CD4-positive, alpha-beta T cell treated with Interleukin-1 beta for 1 hour (primary cell): Measurements from ENCODE around the gene PRH1.

ENCODE experiments used
- DNase-seq, 2 donors: peaks; one replicate each; pipeline ENCODE4 v3.0.0-alpha.2; 2020 to 2022

Gene PRH1

DNA sequence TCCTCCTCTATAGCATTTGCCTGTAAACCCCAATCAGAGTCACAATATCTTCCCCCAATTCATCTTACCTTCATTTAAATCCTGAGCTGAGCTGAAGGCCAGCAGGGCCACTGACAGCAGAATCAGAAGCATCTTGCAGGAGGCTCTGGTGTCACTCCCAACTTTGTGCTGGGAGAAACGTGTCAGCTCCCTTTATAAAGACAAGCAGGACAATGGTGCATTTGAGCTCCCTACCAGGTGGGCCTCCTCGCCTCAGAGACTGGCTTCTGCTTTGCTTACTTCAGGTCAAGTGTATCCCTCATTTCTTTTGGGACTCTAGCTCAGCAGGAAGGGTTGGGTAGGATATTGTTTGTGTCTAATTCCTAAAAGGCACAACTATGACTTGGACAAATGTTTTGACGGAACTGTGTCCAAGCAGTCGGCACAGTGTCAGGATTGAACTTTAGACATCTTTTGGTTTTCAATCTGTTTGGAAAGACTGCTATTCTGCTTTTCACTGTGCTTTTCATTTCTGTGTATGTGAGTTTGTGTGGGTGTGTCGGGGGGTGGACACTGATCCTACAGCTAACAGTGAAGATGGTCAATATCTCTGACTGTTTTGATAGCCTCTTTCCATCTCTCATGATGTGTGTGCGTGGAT is at the start of gene PRH1:
Gene PRH1, minus strand, starts transcription at position 170 of the 640 bp plus-strand sequence. Its CDS starts 38 bp downstream, at position 132.
- no peak for DNase-seq

GRCh38 chr12:10928746-10929286 is 44.8 kb upstream of the PRH1 start, which contains the start of gene PRH2:
Gene PRH2, plus strand, starts transcription at chr12:10929236. Its CDS starts 38 bp downstream, at chr12:10929274.
- no peak for DNase-seq

- DNase-seq = no peak
These were observed 42.2 kb upstream of the PRH1 start for GRCh38 chr12:10926269-10926668.

DNA sequence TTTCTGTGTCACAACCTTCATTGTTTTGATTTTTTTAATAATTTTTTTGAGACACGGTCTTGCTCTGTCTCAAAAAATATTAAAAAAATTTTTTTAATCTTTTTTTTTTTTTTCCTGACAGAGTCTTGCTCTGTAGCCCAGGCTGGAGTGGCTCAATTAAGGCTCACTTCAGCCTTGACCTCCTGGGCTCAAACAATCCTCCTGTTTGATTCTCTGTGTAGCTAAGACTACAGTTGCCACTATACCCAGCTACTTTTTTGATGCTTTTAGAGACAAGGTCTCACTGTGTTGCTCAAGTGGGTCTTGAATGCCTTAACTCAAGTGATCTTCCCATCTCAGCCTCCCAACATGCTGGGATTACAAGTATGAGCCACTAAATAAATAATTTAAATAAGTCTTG is 35.8 kb upstream of the PRH1 start:
- DNase-seq = no peak

DNA sequence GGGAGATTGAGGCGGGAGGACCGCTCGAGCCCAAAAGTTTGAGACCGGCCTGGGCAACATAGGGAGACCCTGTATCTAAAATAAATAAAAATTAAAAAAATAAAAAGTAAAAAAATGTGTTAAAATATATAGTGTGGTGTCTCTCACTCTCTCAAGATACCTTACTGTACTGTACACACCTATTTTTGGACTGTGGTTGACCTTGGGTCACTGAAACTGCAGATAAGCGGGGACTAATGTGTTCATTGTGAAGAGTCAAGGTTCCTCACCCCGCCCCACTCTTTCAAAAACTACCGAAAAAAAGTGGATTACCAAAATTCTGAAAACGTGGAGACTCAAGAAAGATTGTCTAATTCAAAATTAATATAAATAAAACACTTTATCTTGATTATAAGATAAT is 26.3 kb upstream of the PRH1 start:
- no peak for DNase-seq

GRCh38 chr12:10909462-10909861 is 25.4 kb upstream of the PRH1 start, which contains the start of gene TAS2R13:
Gene TAS2R13, minus strand, starts transcription at chr12:10909562. Its CDS starts 264 bp downstream, at chr12:10909298.
- no peak for DNase-seq

DNA sequence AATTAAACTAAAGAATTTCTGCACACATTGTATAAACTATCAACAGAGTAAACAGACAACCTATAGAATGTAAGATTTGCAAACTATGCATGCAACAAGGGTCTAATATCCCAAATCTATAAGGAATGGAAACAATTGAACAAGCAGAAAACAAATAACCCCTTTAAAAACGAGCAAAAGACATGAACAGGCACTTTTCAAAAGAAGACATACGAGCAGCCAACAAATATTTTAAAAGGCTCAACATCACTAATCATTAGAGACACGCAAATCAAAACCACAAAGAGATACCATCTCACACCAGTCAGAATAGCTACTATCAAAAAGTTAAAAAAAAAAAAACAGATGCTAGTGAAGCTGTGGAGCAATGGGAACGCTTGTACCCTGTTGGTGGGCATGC is 20.6 kb upstream of the PRH1 start:
- DNase-seq = no peak

- DNase-seq = no peak
These were observed 17.4 kb upstream of the PRH1 start for GRCh38 chr12:10901427-10901826.

DNA sequence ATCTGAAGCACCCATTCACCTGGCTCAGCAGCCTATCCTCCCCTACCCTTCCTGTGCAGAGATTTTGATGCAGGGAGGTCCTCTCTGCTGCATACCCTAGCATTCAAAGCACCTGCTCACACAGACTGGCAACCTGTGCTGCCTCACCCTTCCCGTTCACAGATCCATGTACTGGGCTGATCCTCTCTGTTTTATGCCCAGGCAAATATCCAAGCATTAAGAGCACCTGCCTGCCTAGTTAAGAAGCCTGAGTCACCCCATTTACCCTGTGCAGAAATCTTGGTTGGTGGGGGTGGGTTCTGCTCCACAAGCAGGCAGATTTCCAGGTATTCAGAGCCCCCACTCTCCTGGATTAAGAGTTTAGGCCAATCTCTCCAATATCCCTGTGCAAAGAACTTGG is 16.9 kb upstream of the PRH1 start:
- no peak for DNase-seq

DNA sequence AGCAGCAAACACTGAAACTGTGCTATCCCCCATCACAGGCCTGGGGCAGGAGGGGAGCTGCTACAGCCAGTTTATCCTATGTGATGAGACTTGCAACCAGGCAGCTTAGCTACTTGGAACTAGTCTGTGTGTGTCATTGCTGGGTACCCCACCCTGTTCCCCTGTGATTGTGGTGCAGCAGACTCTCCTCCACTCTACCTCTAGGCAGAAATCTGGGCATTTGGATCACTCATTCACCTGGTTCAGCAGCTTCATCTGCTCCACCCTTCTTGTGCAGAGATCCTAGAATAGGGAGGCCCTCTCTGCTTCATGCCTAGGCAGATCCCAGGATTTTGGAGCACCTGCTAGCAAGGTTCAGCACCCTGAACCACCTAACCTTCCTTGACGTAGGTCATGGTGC is 16.5 kb upstream of the PRH1 start:
- no peak for DNase-seq

- DNase-seq = no peak
These were observed 12.8 kb upstream of the PRH1 start for GRCh38 chr12:10896854-10897253.

GRCh38 chr12:10891937-10892336 is 7.9 kb upstream of the PRH1 start:
- no peak for DNase-seq

DNA sequence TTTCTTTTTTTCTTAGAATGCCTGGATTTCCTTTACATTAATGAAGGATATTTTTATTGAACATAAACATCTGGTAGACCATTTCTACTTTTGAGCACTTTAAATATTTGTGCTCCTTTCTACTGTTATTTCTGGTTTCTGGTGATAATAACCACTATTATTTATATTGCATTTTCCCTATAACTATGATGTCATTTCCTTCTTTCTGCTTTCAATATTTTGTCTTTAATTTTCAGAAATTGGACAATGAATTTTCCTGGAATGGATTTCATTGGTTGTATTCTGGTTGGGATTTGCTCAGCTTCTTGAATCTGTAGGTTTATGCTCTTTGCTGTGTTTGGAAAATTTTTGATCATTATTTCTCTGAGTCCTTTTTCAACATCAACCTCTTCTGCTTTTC is 5.2 kb upstream of the PRH1 start:
- no peak for DNase-seq

DNA sequence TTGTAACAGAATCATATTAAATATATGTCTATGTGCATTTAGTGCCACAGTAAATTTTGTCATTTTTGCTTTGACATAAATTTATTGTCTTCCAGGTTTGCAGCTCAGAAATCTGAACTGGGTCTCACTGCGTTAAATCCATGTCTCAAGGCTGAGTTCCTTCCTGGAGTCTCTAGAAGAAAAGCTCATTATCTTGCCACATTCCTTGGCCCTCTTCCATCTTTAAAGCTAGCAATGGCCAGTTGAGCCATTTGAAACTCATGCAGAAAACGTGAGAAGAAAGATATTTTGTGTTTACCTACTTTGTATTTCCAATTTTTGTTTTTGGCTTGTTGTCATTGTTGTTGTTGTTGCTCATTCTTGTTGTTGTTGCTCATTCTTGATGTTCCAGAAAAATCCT is 10.7 kb downstream of the PRH1 start:
- DNase-seq = no peak

DNA sequence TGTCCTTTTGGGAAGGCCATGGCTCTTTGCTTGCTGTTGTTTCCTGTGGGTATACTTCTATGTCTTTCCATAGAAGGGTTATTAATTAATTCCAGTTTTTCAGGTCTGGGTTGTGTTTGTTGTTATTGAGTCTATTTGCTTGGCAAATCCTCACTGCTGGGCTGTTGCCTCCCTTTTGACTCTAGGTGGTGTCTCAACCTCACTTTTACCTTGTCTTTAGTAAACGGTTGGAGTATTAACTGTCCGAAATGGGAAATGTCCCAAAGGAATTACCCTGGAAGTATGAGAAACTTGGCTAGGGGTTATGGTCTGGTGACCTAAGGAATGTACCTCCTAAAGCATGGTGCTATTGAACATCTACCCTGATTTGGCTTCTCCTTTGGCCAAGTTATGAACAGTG is 16.7 kb downstream of the PRH1 start:
- DNase-seq = no peak

DNA sequence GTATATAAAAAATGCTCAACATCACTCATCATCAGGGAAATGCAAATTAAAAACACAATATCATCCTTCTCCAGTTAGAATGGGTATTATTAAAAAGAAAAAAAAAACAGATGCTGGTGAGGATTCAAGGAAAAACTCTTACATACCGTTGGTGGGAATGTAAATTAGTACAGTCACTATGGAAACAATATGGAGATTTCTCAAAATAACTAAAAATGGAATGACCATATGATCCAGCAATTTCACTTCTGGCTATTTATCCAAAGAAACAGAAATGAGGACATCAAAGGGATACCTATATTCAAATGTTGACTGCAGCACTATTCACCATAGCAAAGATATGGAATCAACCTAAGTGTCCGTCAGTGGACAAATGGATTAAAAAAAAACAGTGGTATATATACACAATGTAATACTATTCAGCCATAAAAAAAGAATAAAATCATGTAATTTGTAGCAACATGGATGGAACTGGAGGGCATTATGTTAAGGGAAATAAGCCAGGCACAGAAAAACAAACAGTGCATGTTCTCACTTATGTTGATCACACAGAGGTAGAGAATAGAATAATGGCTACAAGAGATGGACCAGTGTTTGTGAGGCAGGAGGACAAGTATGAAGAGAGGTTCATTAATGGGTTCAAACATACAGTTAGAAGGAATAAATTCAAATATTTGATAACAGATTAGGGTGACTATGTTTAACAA is 20.4 kb downstream of the PRH1 start:
- no peak for DNase-seq

DNA sequence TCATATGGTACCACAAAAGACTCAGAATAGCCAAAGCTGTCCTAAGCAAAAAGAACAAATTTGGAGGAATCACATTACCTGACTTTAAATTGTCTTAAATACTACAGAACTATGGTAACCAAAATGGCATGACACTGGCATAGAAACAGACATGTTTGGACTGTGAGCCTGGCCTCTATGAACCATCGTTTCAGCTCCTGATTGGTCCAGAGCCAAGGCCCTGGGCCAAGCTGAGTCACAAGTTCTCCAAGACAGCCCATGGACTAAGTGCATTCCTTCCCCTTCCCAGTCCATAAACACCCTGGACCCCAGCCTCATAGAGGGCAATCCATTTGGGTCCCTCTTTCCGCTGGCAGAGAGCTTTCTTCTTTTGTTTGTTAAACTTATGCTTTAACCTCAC is 22.7 kb downstream of the PRH1 start:
- DNase-seq = no peak

GRCh38 chr12:10855807-10856206 is 28.2 kb downstream of the PRH1 start:
- DNase-seq = no peak

DNA sequence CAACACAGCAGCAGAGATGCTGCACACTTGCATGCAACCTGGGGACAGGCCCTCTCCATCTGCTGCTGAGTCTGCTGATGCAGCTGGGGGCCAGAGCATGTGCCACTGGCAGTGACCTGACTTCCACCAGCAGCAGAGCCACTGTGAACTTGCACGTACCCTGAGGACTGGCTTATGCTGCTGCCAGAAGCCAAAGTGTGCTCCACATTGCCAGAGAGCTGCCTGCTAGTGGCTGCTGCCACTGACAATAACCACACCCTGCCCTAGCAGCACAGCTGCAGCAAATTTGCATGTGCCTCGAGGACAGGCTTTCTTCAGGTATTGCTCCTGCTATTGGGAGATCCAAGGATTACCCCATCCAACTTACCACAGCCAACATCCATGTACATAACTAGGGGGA is 30.3 kb downstream of the PRH1 start:
- no peak for DNase-seq

DNA sequence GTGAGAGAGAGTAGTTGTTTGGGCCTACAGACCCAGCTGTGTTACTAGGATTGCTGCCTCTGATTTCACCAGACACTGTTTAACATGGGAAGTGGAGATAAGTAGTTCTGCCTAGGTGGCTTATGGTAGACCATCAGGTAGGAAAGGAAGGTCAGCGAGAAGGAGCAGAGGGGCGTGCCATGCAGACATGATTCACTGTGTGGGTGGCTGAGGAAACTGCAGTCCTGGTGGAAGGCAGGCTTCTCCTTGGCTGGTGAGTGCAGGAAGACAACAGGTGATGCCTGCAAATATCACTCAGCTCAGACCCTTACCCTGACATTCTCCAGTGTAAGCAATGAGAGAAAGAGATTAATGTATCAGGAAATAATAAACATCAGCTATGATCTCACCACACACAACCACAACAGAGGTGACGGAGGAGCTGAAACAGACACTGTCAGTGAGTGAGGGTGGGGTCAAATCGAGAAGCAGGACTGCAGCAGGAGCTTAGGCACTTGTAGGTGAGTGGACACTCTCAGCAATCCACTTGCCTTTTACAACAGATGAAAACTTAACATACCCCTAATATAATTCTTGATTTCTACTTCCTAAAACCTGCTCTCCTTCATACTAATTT is 32.7 kb downstream of the PRH1 start:
- no peak for DNase-seq

GRCh38 chr12:10849425-10849878 is 34.6 kb downstream of the PRH1 start, which contains the start of gene PRR4:
Gene PRR4, minus strand, starts transcription at chr12:10849475. Its CDS starts 38 bp downstream, at chr12:10849437.
- peak in 1 of 2 donors; percentile 26 for DNase-seq

DNA sequence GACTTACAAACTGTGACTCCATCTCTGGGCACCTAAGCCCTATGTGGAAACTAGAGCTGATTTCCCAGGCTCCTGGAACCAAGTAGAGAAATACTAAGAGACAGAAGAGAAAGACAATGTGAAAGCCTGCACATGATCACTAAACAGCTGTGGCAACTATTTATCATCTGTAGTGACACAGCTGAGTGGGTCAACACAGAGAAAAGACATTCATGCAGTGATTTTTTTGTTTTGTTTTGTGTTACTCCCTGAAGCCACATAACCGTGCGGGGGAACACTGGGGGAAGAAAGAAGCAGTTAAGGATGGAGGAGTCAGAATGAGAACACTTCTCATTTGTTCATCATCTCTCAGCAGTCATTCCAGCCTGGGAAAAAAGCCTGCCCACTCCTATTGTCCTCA is 36.3 kb downstream of the PRH1 start:
- DNase-seq = no peak

DNA sequence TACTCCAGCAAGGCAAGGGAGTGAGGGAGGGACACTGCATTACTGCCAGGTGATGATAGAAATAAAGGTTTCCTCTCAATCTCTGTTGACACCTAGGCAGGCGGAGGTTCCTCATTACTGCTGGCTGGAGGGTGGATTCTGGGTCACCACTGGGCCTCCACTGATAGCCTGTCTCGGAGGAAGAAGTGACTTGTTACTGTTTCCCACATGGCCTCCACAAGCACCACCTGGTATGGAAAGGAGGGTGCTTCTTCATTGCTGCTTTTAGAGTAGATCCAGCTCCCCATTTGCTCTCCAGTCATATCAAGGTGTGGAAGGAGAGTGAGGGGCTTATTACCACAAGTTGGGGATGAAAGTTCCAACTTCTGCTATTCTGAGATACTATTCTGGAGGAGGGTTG is 41.2 kb downstream of the PRH1 start:
- no peak for DNase-seq

- no peak for DNase-seq
These were observed 45.6 kb downstream of the PRH1 start for GRCh38 chr12:10838461-10838860.
